Nephron progenitor cell (in vitro differentiated cells): ENCODE results near the gene ZMYND8.
"Not testable (repeated sequence)": the region's sequence is repeated elsewhere in the genome, so short reads cannot be mapped to it uniquely, and the experiment has no call there.

Experiments
- DNase-seq: peaks from one replicate; pipeline ENCODE4 v3.0.0; 2021
- H3K27ac Mint-ChIP-seq: 2 replicates; pipeline ENCODE4 v1.8.0; 2021; ENCODE audit warnings: mild to moderate bottlenecking, moderate library complexity, mixed read lengths
- H3K27me3 Mint-ChIP-seq: 2 replicates; pipeline ENCODE4 v1.8.0; 2021; ENCODE audit warnings: mild to moderate bottlenecking, low read depth, mixed read lengths; ENCODE audit not compliant: poor library complexity
- H3K36me3 Mint-ChIP-seq: 2 replicates; pipeline ENCODE4 v1.8.0; 2021; ENCODE audit warnings: low read depth, mixed read lengths
- H3K4me1 Mint-ChIP-seq: 2 replicates; pipeline ENCODE4 v1.8.0; 2021; ENCODE audit warnings: mixed read lengths
- H3K4me3 Mint-ChIP-seq: 2 replicates; pipeline ENCODE4 v1.8.0; 2021; ENCODE audit warnings: mild to moderate bottlenecking, moderate library complexity, mixed read lengths
- H3K9me3 Mint-ChIP-seq: 2 replicates; pipeline ENCODE4 v1.8.0; 2021; ENCODE audit warnings: mild to moderate bottlenecking, moderate library complexity, mixed read lengths
- CTCF ChIP-seq: fragments of 200-600 bp; sonication (generic); IDR thresholded peaks from 2 replicates; pipeline ENCODE4 v1.5.0; 2021; ENCODE audit warnings: antibody characterized with exemption

ZMYND8 gene

GRCh38 chr20:47310729-47311128 is 45.8 kb downstream of the ZMYND8 start:
- Mint-ChIP-seq H3K27me3 (peaks cover 3% of the 10 kb centered on the region), H3K4me1 (peaks cover 47% of the 10 kb centered on the region), H3K27ac (peak overlapping the region; percentile 94), H3K4me3 (no peak overlapping the region), H3K9me3 (no peaks in the 10 kb centered on the region), H3K36me3 (peaks cover 39% of the 10 kb centered on the region)
- TF ChIP-seq CTCF, result no peak
- DNase-seq, result no peak

GRCh38 chr20:47309806-47310426 is 46.6 kb downstream of the ZMYND8 start:
- H3K4me1 Mint-ChIP-seq, result peaks cover 39% of the 10 kb centered on the region
- peaks cover 3% of the 10 kb centered on the region for H3K27me3 Mint-ChIP-seq
- H3K36me3 Mint-ChIP-seq, result peaks cover 42% of the 10 kb centered on the region
- no peaks in the 10 kb centered on the region for H3K9me3 Mint-ChIP-seq
- DNase-seq, result no peak
- peak overlapping the region; percentile 39 for H3K27ac Mint-ChIP-seq
- H3K4me3 Mint-ChIP-seq, result no peak overlapping the region
- TF ChIP-seq CTCF, result no peak

- DNase-seq, result no peak
- peaks cover 47% of the 10 kb centered on the region for H3K36me3 Mint-ChIP-seq
- peak overlapping the region; percentile 39 for H3K27ac Mint-ChIP-seq
- no peaks in the 10 kb centered on the region for H3K9me3 Mint-ChIP-seq
- no peak overlapping the region for H3K4me3 Mint-ChIP-seq
- no peak for TF ChIP-seq CTCF
- peaks cover 38% of the 10 kb centered on the region for H3K4me1 Mint-ChIP-seq
- peaks cover 3% of the 10 kb centered on the region for H3K27me3 Mint-ChIP-seq
Observed at GRCh38 chr20:47309394-47309793, 47.1 kb downstream of the ZMYND8 start.

GRCh38 chr20:47307569-47307968 is 48.9 kb downstream of the ZMYND8 start:
- Mint-ChIP-seq H3K36me3 (peaks cover 50% of the 10 kb centered on the region), H3K4me1 (peaks cover 29% of the 10 kb centered on the region)
- not testable (repeated sequence) for H3K9me3 Mint-ChIP-seq, DNase-seq, H3K4me3 Mint-ChIP-seq, H3K27ac Mint-ChIP-seq, H3K27me3 Mint-ChIP-seq

DNA sequence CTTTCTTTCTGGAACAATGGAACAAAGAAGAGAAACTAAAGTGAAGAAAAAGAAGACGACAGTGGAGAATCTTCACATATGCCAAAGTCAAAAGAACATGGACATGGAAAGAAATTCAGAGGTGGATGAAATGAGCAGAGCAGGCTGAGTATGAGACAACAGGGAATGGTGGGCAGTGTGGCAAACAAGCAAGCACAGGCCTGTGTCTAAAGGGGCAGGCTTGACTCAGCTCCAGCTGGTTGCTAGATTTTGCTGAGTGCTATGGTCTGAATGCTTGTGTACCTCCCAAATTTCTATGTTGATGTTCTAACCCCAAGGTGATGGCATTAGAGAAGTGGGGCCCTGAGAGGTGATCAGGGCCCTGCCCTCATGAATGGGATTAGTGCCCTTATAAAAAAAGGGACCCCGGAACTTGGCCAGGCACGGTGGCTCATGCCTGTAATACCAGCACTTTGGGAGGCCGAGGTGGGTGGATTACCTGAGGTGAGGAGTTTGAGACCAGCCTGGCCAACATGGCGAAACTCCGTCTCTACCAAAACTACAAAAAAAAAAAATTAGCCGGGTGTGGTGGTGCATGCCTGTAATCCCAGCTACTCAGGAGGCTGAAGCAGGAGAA is 49.6 kb downstream of the ZMYND8 start:
- H3K4me3 Mint-ChIP-seq, result no peak overlapping the region
- peak overlapping the region; percentile 94 for H3K27ac Mint-ChIP-seq
- peaks cover 21% of the 10 kb centered on the region for H3K4me1 Mint-ChIP-seq
- no peaks in the 10 kb centered on the region for H3K9me3 Mint-ChIP-seq
- DNase-seq, result no peak
- no peak for TF ChIP-seq CTCF
- H3K36me3 Mint-ChIP-seq, result peaks cover 52% of the 10 kb centered on the region
- H3K27me3 Mint-ChIP-seq, result no peaks in the 10 kb centered on the region

DNA sequence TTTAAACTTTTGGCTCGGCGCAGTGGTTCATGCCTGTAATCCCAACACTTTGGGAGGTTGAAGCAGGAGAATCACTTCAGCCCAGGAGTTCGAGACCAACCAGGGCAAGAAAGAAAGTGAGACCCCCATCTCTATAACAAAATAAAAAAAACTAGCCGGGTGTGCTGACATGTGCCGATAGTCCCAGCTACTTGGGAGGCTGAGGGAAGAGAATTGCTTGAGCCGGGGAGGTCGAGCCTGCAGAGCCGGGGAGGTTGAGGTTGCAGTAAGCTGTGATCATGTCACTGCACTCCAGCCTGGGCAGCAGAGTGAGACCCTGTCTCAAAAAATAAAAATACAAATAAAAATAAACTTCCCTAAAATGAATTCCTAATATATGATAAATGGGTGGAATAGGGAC is 50.4 kb downstream of the ZMYND8 start:
- Mint-ChIP-seq H3K27me3 (no peaks in the 10 kb centered on the region), H3K27ac (peak overlapping the region; percentile 45), H3K4me3 (no peak overlapping the region), H3K9me3 (no peaks in the 10 kb centered on the region), H3K36me3 (peaks cover 56% of the 10 kb centered on the region), H3K4me1 (peaks cover 17% of the 10 kb centered on the region)
- no peak for TF ChIP-seq CTCF
- DNase-seq, result no peak
